Activated CD4-positive, alpha-beta T cell treated with anti-CD3 and anti-CD28 coated beads, Interleukin-2, amount 10 ng/mL, durations not matched to agents 7 days and 5 days (primary cell): Measurements from ENCODE around the gene CDKL2. TPM values are rescaled to one million over a fixed set of nuclear protein-coding genes. Genes with fewer than 3 reads are reported as not detected.

Experiments
- CTCF ChIA-PET: fragments of 350-600 bp; sonication (Branson Sonifier 250); formaldehyde crosslinking; loops from one replicate; lab custom pipeline; 2021; ENCODE audit warnings: antibody characterized with exemption; lab: Charles Lee
- POLR2A ChIA-PET: fragments of 350-600 bp; sonication (Branson Sonifier 250); formaldehyde crosslinking; loops from one replicate; lab custom pipeline; 2021; ENCODE audit warnings: antibody characterized with exemption; lab: Charles Lee
- DNase-seq: peaks from one replicate; pipeline ENCODE4 v3.0.0-alpha.2; 2020
- H3K27ac Mint-ChIP-seq: one replicate; pipeline ENCODE4 v1.8.0; 2021; ENCODE audit warnings: mild to moderate bottlenecking, moderate library complexity, mixed read lengths
- H3K27me3 Mint-ChIP-seq: one replicate; pipeline ENCODE4 v1.8.0; 2021; ENCODE audit warnings: mixed read lengths
- H3K36me3 Mint-ChIP-seq: one replicate; pipeline ENCODE4 v1.8.0; 2021; ENCODE audit warnings: low read depth, mixed read lengths
- H3K4me1 Mint-ChIP-seq: one replicate; pipeline ENCODE4 v1.8.0; 2021; ENCODE audit warnings: mixed read lengths
- H3K4me3 Mint-ChIP-seq: one replicate; pipeline ENCODE4 v1.8.0; 2021; ENCODE audit warnings: mild to moderate bottlenecking, moderate library complexity, mixed read lengths
- H3K9me3 Mint-ChIP-seq: one replicate; pipeline ENCODE4 v1.8.0; 2021; ENCODE audit warnings: mixed read lengths
- total RNA-seq, 2 experiments: library from RNA; stranded (reverse); gene quantifications; one replicate each; pipeline ENCODE4 v1.2.3, GENCODE V29; 2021

Gene CDKL2
- total RNA-seq, 2 experiments from 2014 or later: 0.74 to 1.00 TPM

GRCh38 chr4:75584067-75584466, 46.3 kb downstream of the CDKL2 start:
- ChIA-PET POLR2A (no interaction called here), CTCF (interaction anchor here (0.6 to 1.2 kb wide), 2 partner anchors 14 to 15 kb away, joined by 3 read pairs; no protein-coding TSS in a partner anchor)
- H3K36me3 Mint-ChIP-seq: peaks cover 2% of the 10 kb centered on the region
- DNase-seq: no peak
- peaks cover 8% of the 10 kb centered on the region for H3K27me3 Mint-ChIP-seq
- H3K9me3 Mint-ChIP-seq: peaks cover 10% of the 10 kb centered on the region
- no peak overlapping the region for H3K27ac Mint-ChIP-seq
- no peak overlapping the region for H3K4me3 Mint-ChIP-seq
- H3K4me1 Mint-ChIP-seq: no peaks in the 10 kb centered on the region

- no peak overlapping the region for H3K27ac Mint-ChIP-seq
- H3K9me3 Mint-ChIP-seq: no peaks in the 10 kb centered on the region
- H3K36me3 Mint-ChIP-seq: no peaks in the 10 kb centered on the region
- peaks cover 14% of the 10 kb centered on the region for H3K27me3 Mint-ChIP-seq
- H3K4me1 Mint-ChIP-seq: peaks cover 8% of the 10 kb centered on the region
- ChIA-PET CTCF (interaction anchor here (1.4 to 1.6 kb wide), 2 partner anchors 13 to 280 kb away, joined by 3 to 9 read pairs; no protein-coding TSS in a partner anchor), POLR2A (no interaction called here)
- no peak for DNase-seq
- H3K4me3 Mint-ChIP-seq: no peak overlapping the region
Measured at GRCh38 chr4:75567725-75568124, 62.6 kb downstream of the CDKL2 start.

- no peaks in the 10 kb centered on the region for H3K36me3 Mint-ChIP-seq
- peaks cover 8% of the 10 kb centered on the region for H3K4me1 Mint-ChIP-seq
- CTCF ChIA-PET: interaction anchor here (1.4 to 1.6 kb wide), 2 partner anchors 14 to 281 kb away, joined by 3 to 9 read pairs; no protein-coding TSS in a partner anchor
- peaks cover 10% of the 10 kb centered on the region for H3K27me3 Mint-ChIP-seq
- H3K9me3 Mint-ChIP-seq: no peaks in the 10 kb centered on the region
- DNase-seq: no peak
- no peak overlapping the region for H3K4me3 Mint-ChIP-seq
- POLR2A ChIA-PET: no interaction called here
- H3K27ac Mint-ChIP-seq: no peak overlapping the region
Measured at GRCh38 chr4:75566911-75567310, 63.4 kb downstream of the CDKL2 start.

DNA sequence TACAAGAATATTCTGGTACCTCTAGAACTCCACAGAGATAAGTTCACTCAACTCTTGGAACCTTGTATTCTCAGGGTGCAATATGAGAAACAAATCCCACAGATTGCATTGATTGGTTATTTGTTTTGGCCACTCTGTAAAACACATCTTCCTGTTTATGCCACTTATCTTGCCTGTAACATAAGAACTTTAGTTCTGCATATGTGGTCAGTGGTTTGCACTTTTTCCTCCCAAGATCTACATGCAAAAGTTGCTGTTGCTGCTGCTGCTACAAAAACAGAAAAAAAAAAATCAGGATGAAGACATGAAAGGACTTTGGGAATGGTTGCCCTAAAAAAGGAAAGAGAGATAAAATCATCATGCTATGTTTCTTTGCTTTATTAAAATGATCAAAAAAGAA, 64.8 kb downstream of the CDKL2 start:
- no peak overlapping the region for H3K4me3 Mint-ChIP-seq
- no peaks in the 10 kb centered on the region for H3K36me3 Mint-ChIP-seq
- no peak for DNase-seq
- H3K9me3 Mint-ChIP-seq: no peaks in the 10 kb centered on the region
- ChIA-PET CTCF (no interaction called here), POLR2A (no interaction called here)
- H3K4me1 Mint-ChIP-seq: peaks cover 8% of the 10 kb centered on the region
- peaks cover 6% of the 10 kb centered on the region for H3K27me3 Mint-ChIP-seq
- no peak overlapping the region for H3K27ac Mint-ChIP-seq

DNA sequence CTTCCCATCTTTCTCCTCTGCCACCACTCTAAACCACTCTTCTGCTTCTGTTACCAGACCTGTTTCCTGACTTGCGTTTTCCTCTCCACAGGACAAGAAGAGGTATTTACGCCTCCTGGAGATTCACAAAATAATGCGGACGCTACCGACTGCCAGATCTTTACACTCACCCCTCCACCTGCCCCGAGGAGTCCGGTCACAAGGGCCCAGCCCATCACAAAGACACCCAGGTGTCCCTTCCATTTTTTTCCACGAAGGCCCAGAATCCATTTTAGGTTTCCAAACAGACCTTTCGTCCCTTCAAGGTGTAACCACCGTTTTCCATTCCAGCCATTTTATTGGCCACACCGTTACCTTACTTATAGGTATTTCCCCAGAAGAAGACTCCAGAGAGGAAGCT, 66.3 kb downstream of the CDKL2 start:
- ChIA-PET POLR2A (no interaction called here), CTCF (no interaction called here)
- no peak for DNase-seq
- H3K27ac Mint-ChIP-seq: no peak overlapping the region
- no peaks in the 10 kb centered on the region for H3K9me3 Mint-ChIP-seq
- peaks cover 10% of the 10 kb centered on the region for H3K27me3 Mint-ChIP-seq
- peaks cover 8% of the 10 kb centered on the region for H3K4me1 Mint-ChIP-seq
- no peak overlapping the region for H3K4me3 Mint-ChIP-seq
- H3K36me3 Mint-ChIP-seq: no peaks in the 10 kb centered on the region

DNA sequence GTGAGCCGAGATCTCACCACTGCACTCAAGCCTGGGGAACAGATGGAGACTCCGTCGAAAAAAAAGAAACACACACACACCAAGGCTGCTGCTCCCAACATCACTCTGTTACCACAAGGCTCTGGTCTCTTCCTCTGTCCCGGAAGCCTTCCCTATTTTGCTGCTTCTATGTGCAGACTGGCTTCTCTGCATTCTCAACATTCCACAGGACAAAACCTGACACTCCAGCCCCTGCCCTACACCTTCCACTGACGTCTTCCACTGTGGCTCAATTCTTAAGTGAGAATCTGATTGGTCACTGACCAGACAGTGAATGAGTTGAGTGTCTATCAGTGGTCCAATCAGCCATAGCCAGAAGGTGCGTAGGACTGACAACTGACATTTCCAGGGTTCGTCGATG, 68.5 kb downstream of the CDKL2 start:
- Mint-ChIP-seq H3K27ac (no peak overlapping the region), H3K9me3 (no peaks in the 10 kb centered on the region), H3K4me1 (peaks cover 8% of the 10 kb centered on the region), H3K36me3 (no peaks in the 10 kb centered on the region), H3K4me3 (no peak overlapping the region), H3K27me3 (peaks cover 14% of the 10 kb centered on the region)
- CTCF ChIA-PET: no interaction called here
- POLR2A ChIA-PET: no interaction called here
- DNase-seq: no peak

DNA sequence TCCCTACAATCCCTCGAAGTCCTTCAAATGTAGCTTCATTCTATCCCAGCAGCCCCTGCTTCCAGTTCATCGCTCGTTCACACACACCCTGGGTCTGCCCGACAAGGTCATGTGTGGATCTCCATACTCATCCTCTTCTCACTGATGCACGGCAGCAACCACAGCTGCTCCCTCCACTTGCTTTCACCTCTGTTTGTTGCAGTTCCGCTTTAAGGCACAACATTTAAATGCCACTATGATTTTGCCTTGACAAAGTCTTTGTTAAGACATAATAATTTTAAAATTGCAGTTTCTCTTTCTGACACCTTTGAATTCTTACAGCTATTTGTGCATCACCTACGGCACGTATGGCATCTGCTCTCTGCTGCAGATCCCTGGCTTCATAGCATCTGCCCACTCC, 72.6 kb downstream of the CDKL2 start:
- DNase-seq: no peak
- no peaks in the 10 kb centered on the region for H3K36me3 Mint-ChIP-seq
- H3K9me3 Mint-ChIP-seq: no peaks in the 10 kb centered on the region
- POLR2A ChIA-PET: no interaction called here
- CTCF ChIA-PET: interaction anchor here (1.2 kb wide), 1 partner anchor 27 kb away, joined by 3 read pairs; no protein-coding TSS in a partner anchor
- H3K4me1 Mint-ChIP-seq: no peaks in the 10 kb centered on the region
- no peak overlapping the region for H3K4me3 Mint-ChIP-seq
- H3K27ac Mint-ChIP-seq: no peak overlapping the region
- peaks cover 14% of the 10 kb centered on the region for H3K27me3 Mint-ChIP-seq

- ChIA-PET POLR2A (no interaction called here), CTCF (interaction anchor here (1.2 to 2.3 kb wide), 3 partner anchors 10 to 91 kb away, joined by 3 to 4 read pairs (median 4); partner anchors contain the start of genes RCHY1 and THAP6)
- Mint-ChIP-seq H3K27me3 (peaks cover 13% of the 10 kb centered on the region), H3K27ac (no peak within 1 kb of the TSS), H3K4me1 (no peaks in the 10 kb centered on the region), H3K36me3 (no peaks in the 10 kb centered on the region), H3K4me3 (no peak within 1 kb of the TSS), H3K9me3 (no peaks in the 10 kb centered on the region)
- peak; percentile 10 for DNase-seq
Measured at GRCh38 chr4:75555294-75556164, 74.8 kb downstream of the CDKL2 start, which contains the start of gene ODAPH. Gene ODAPH, plus strand, starts transcription at chr4:75556066. Its CDS starts 17 bp downstream, at chr4:75556083.

- Mint-ChIP-seq H3K36me3 (no peaks in the 10 kb centered on the region), H3K27me3 (peaks cover 4% of the 10 kb centered on the region)
- POLR2A ChIA-PET: no interaction called here
Measured at GRCh38 chr4:75552452-75552851, 77.9 kb downstream of the CDKL2 start.

DNA sequence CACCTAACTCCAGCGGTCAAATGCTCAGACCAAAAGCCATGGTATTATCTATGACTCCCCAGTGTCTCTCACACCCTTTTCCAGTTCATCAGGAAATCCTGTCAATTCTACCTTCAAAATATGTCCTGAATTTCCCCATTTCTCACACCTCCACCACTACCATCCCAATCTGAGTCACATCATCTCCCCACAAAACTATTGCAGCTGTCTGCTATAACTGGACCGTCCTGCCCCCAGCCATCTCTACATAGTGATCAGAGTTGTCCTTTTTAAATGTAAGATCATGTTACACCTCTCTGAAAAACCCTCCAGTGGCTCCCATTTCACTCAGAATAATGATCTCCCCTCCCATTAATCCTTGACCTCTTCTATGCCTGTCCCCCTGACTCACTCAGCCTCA, 81.3 kb downstream of the CDKL2 start:
- CTCF ChIA-PET: no interaction called here
- H3K36me3 Mint-ChIP-seq: no peaks in the 10 kb centered on the region

More at GRCh38 chr4:75552452-75552851, 77.9 kb downstream of the CDKL2 start:
- Mint-ChIP-seq H3K4me3 (no peak overlapping the region), H3K27ac (no peak overlapping the region), H3K4me1 (no peaks in the 10 kb centered on the region), H3K9me3 (no peaks in the 10 kb centered on the region)
- CTCF ChIA-PET: no interaction called here
- DNase-seq: no peak

DNA sequence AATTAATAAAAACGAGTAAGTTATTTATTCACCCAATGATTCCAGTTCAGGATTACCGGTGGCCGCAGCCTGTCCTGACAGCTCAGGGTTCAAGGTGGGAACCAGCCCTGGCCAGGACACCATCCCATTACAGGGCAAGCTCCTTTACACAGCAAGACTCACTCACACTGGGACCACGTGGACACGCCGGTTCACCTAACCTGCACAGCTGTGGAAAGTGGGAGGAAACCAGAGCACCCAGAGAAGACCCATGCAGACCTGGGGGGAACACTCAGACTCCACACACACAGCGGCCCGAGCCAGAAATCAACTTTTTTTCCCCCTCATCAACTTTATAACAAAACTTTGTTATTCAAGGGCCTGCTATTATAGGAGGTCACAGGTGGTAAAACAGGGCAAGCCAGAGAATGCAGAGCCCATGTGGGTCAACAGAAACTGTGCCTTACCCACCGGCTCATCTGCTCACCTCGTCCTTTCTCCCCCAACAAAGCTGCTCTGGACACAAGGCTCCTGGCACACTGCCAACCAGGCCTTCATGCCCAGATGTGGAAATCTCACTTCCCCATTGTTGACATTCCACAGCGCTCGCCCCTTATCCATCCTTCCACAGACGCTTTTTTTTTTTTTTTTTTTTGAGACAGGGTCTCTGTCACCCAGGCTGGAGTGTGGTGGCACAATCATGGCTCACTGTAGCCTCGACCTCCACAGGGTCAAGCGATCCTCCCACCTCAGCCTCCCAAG, 82.5 kb downstream of the CDKL2 start:
- no peaks in the 10 kb centered on the region for H3K36me3 Mint-ChIP-seq
- H3K27me3 Mint-ChIP-seq: no peaks in the 10 kb centered on the region
- ChIA-PET POLR2A (no interaction called here), CTCF (interaction anchor here (0.5 kb wide), 1 partner anchor 64 kb away, joined by 3 read pairs; no protein-coding TSS in a partner anchor)
- no peak for DNase-seq
- H3K4me1 Mint-ChIP-seq: no peaks in the 10 kb centered on the region
- H3K9me3 Mint-ChIP-seq: no peaks in the 10 kb centered on the region
- H3K27ac Mint-ChIP-seq: no peak overlapping the region
- no peak overlapping the region for H3K4me3 Mint-ChIP-seq

More for the DNA sequence above, 81.3 kb downstream of the CDKL2 start:
- Mint-ChIP-seq H3K27me3 (no peaks in the 10 kb centered on the region), H3K4me3 (no peak overlapping the region), H3K27ac (no peak overlapping the region), H3K4me1 (no peaks in the 10 kb centered on the region), H3K9me3 (no peaks in the 10 kb centered on the region)
- DNase-seq: no peak
- POLR2A ChIA-PET: no interaction called here

GRCh38 chr4:75545526-75545925, 84.8 kb downstream of the CDKL2 start:
- H3K4me1 Mint-ChIP-seq: no peaks in the 10 kb centered on the region
- POLR2A ChIA-PET: no interaction called here
- peaks cover 2% of the 10 kb centered on the region for H3K36me3 Mint-ChIP-seq
- DNase-seq: no peak
- H3K4me3 Mint-ChIP-seq: no peak overlapping the region
- no peaks in the 10 kb centered on the region for H3K27me3 Mint-ChIP-seq
- H3K9me3 Mint-ChIP-seq: no peaks in the 10 kb centered on the region
- H3K27ac Mint-ChIP-seq: no peak overlapping the region
- CTCF ChIA-PET: interaction anchor here (1.2 kb wide), 1 partner anchor 10 kb away, joined by 4 read pairs; the partner anchor contains the start of gene ODAPH

DNA sequence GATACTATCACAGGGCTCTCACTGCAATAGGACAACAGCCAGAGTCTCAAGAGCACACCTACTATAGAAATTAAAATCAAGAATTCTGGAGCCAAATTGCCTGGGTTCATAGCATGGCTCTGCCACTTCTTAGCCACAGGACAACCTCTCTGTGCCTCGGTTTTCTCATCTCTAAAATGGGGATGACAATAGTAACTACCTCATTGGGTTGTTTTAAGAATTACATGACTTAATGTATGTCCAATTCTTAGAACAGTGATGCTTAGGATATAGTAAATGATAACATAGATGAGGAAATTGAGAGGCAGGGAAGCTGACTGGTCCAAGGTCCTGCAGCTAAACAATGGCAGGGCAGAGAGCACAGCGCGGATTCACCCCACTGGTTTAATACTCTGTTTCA, 85.5 kb downstream of the CDKL2 start:
- H3K36me3 Mint-ChIP-seq: peaks cover 4% of the 10 kb centered on the region
- H3K4me3 Mint-ChIP-seq: no peak overlapping the region
- H3K27me3 Mint-ChIP-seq: no peaks in the 10 kb centered on the region
- H3K27ac Mint-ChIP-seq: no peak overlapping the region
- H3K4me1 Mint-ChIP-seq: no peaks in the 10 kb centered on the region
- ChIA-PET POLR2A (no interaction called here), CTCF (no interaction called here)
- no peak for DNase-seq
- no peaks in the 10 kb centered on the region for H3K9me3 Mint-ChIP-seq
